ENCODE measurements around the gene ANKFN1. TPM values are rescaled to one million over a fixed set of nuclear protein-coding genes. Genes with fewer than 3 reads are reported as not detected.

ANKFN1 gene
- total and polyA plus RNA-seq, 2 of the 13 experiments (the other 11 are each of a cell fraction or from before 2014, with no cell fraction given), result not detected

DNA sequence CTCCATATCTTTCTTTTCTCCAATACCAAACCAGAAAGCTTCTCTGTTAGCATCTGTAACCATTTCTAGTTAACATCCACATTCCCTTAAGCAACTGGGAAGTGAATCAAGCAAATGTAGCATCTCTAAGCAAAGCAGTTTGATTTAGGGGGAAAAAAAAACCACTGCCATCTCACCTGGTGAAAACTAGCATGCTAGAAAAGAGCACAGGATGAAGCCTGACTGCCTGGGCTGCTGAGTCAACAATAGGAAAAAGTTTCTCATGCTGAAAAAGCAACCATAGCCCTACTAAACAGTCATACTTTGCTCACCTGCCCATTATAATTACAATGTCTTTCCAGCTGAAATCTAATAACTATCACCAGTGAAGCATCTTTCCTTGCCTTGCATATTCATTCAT, 139.3 kb downstream of the ANKFN1 start (continued):
- TF ChIP-seq EEA1 (CRISPR knock-in tag; IDR thresholded peaks at IDR 0.05; ENCODE audit: borderline replicate concordance) (no peak), TBL1XR1 (IDR thresholded peaks at IDR 0.05; ENCODE audit: borderline replicate concordance, low read length, partially characterized antibody) (no peak), E2F1 (CRISPR knock-in tag; IDR thresholded peaks at IDR 0.05) (no peak), ZFP37 (CRISPR knock-in tag; IDR thresholded peaks at IDR 0.05; ENCODE audit: borderline replicate concordance) (no peak), MTF2 (CRISPR knock-in tag; IDR thresholded peaks at IDR 0.05; ENCODE audit: borderline replicate concordance) (no peak), TCF7 (IDR thresholded peaks at IDR 0.05; ENCODE audit: low read depth) (no peak)
- TF ChIP-seq, protein P1, sequence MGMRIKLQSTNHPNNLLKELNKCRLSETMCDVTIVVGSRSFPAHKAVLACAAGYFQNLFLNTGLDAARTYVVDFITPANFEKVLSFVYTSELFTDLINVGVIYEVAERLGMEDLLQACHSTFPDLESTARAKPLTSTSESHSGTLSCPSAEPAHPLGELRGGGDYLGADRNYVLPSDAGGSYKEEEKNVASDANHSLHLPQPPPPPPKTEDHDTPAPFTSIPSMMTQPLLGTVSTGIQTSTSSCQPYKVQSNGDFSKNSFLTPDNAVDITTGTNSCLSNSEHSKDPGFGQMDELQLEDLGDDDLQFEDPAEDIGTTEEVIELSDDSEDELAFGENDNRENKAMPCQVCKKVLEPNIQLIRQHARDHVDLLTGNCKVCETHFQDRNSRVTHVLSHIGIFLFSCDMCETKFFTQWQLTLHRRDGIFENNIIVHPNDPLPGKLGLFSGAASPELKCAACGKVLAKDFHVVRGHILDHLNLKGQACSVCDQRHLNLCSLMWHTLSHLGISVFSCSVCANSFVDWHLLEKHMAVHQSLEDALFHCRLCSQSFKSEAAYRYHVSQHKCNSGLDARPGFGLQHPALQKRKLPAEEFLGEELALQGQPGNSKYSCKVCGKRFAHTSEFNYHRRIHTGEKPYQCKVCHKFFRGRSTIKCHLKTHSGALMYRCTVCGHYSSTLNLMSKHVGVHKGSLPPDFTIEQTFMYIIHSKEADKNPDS (CRISPR knock-in tag; IDR thresholded peaks at IDR 0.05), result no peak

GRCh38 chr17:56297184-56297583, 143.9 kb downstream of the ANKFN1 start:
- H3K27ac ChIP-seq (ENCODE audit: extremely low read length, insufficient read depth, low read length), result no peak overlapping the region
- no peaks in the 10 kb centered on the region for H3K27me3 ChIP-seq (ENCODE audit: control insufficient read depth in 1 of 2, insufficient read depth in 2 of 2, low read length in 2 of 2)
- DNase-seq (ENCODE audit: low spot score), result no peak
- H3K4me1 ChIP-seq (ENCODE audit: insufficient read depth, low read length), result no peaks in the 10 kb centered on the region
- ChIA-PET POLR2A (no interaction called here), CTCF (ENCODE audit: low intra/inter-chr PET ratio, low total read pairs) (no interaction called here)
- intact Hi-C loops (cut with micrococcal nuclease; ENCODE audit: unreplicated experiment), result no loop called here
- 7% methylated on average over 7 of the region's 7 CpGs for WGBS (ENCODE audit: low lambda C conversion rate)
- no peaks in the 10 kb centered on the region for H3K79me2 ChIP-seq (ENCODE audit: insufficient read depth, low read length)
- H3K4me3 ChIP-seq (replicated peaks in 1 of 3; ENCODE audit: insufficient read depth in 1 of 3, low read depth in 2 of 3, low read length in 3 of 3), result no peak overlapping the region
- H2AFZ ChIP-seq (ENCODE audit: low read length), result no peak overlapping the region
- H3K9ac ChIP-seq (ENCODE audit: insufficient read depth, low read depth, low read length), result no peak overlapping the region
- in situ Hi-C loops (cut with HindIII; ENCODE audit: extremely low pct_ligation_motif_present, low pct_unique_long_range_greater_than_20kb), result no loop called here
- BruUV-seq (replicated peaks), result no TSS peak
- H4K20me1 ChIP-seq (ENCODE audit: insufficient read depth, low read length), result no peaks in the 10 kb centered on the region
- ATAC-seq, result no peak
- TF ChIP-seq ZNF24 (IDR thresholded peaks at IDR 0.05) (no peak), FLYWCH1 (CRISPR knock-in tag; IDR thresholded peaks at IDR 0.05) (no peak), SMAD1 (CRISPR knock-in tag; IDR thresholded peaks at IDR 0.05; ENCODE audit: borderline replicate concordance, low read depth) (no peak), TMF1 (CRISPR knock-in tag; IDR thresholded peaks at IDR 0.05; ENCODE audit: low read depth) (no peak)
- TF ChIP-seq, protein P2, sequence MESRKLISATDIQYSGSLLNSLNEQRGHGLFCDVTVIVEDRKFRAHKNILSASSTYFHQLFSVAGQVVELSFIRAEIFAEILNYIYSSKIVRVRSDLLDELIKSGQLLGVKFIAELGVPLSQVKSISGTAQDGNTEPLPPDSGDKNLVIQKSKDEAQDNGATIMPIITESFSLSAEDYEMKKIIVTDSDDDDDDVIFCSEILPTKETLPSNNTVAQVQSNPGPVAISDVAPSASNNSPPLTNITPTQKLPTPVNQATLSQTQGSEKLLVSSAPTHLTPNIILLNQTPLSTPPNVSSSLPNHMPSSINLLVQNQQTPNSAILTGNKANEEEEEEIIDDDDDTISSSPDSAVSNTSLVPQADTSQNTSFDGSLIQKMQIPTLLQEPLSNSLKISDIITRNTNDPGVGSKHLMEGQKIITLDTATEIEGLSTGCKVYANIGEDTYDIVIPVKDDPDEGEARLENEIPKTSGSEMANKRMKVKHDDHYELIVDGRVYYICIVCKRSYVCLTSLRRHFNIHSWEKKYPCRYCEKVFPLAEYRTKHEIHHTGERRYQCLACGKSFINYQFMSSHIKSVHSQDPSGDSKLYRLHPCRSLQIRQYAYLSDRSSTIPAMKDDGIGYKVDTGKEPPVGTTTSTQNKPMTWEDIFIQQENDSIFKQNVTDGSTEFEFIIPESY (CRISPR knock-in tag; IDR thresholded peaks at IDR 0.05), result no peak
- FAIRE-seq, result no peak
- no peaks in the 10 kb centered on the region for H3K36me3 ChIP-seq (replicated peaks in 1 of 2; ENCODE audit: control insufficient read depth in 1 of 2, insufficient read depth in 2 of 2, low read length in 2 of 2)
- no peaks in the 10 kb centered on the region for H3K9me3 ChIP-seq (ENCODE audit: low read length)
- H3K4me2 ChIP-seq (ENCODE audit: low read depth, low read length), result no peak overlapping the region

Measured in HepG2 (cell line).